RWPE2 (cell line): ENCODE measurements around the gene STN1.
A peak's percentile ranks its signal among the peaks of the same experiment; 100 is the strongest.

ENCODE experiments used
- ATAC-seq: fragments of 200-7000 bp; cut with Tn5 transposase; 3 replicates; pipeline ENCODE4 v1.9.1; 2021; ENCODE audit warnings: low read depth
- DNase-seq: peaks from one replicate; pipeline ENCODE4 v3.0.0-alpha.2; 2020; ENCODE audit warnings: low spot score
- H3K27ac ChIP-seq: fragments of 450-650 bp; 2 replicates; pipeline ENCODE4 v1.5.1; 2017; ENCODE audit warnings: mild to moderate bottlenecking; ENCODE audit not compliant: poor library complexity, severe bottlenecking
- H3K27me3 ChIP-seq: fragments of 250-450 bp; sonication (Bioruptor Pico); 2 replicates; pipeline ENCODE4 v1.5.1; 2021; ENCODE audit warnings: mild to moderate bottlenecking, moderate library complexity; ENCODE audit not compliant: insufficient read depth, poor library complexity, severe bottlenecking
- H3K36me3 ChIP-seq: fragments of 250-450 bp; sonication (Bioruptor Pico); 2 replicates; pipeline ENCODE4 v1.5.1; 2020; ENCODE audit warnings: low read depth, mild to moderate bottlenecking, moderate library complexity
- H3K4me1 ChIP-seq: fragments of 250-450 bp; sonication (Bioruptor Pico); 2 replicates; pipeline ENCODE4 v1.5.1; 2021; ENCODE audit warnings: mild to moderate bottlenecking, moderate library complexity; ENCODE audit not compliant: insufficient read depth, poor library complexity, severe bottlenecking
- H3K4me3 ChIP-seq: fragments of 250-450 bp; sonication (Bioruptor Pico); 2 replicates; pipeline ENCODE4 v1.5.1; 2021; ENCODE audit warnings: mild to moderate bottlenecking, moderate library complexity; ENCODE audit not compliant: severe bottlenecking
- H3K9me3 ChIP-seq: fragments of 250-450 bp; sonication (Bioruptor Pico); 2 replicates; pipeline ENCODE4 v1.5.1; 2021; ENCODE audit warnings: mild to moderate bottlenecking, moderate library complexity; ENCODE audit not compliant: severe bottlenecking
- TF ChIP-seq, protein P1 (sequence below): fragments of 450-650 bp; IDR thresholded peaks from one replicate; pipeline ENCODE4 v1.5.1; 2017; ENCODE audit warnings: mild to moderate bottlenecking, moderate library complexity; ENCODE audit not compliant: poor library complexity, severe bottlenecking

The STN1 gene

DNA sequence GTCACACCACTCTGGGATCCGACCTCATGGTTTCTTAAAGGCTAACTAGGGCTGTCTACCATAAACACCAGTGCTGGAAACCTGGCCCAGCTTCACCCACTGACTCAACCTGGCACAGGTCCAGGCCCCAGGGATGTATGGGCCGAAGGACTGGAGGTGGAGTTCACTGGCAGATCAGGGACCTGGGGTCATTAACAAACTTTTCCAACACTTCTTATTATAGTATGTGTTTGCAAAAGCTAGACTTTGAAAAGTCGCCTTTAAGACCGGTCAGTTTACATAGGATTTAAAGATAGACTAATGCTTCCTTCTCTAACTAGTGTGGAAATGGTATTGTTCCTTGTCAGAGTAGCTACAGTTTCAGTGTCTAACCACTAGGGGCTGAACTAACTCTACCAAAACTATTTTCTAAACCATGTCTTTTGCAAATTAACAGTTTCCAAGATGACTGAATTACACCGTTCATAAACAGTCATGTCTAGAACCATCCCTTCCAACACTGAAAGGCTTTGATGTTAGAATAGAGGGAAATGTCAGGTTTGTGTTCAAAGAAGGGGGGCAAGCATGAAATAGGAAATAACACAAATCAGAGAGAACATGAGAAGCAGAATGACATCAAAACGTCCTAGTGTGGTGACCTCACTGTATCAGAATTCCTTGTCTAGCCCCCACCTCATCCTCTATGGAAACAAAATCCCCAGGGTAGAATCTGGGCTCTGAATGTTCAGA lies 29.7 kb downstream of the STN1 start:
- ATAC-seq: peak; percentile 66
- H3K4me3 ChIP-seq: no peak overlapping the region
- peak overlapping the region; percentile 72 for H3K27ac ChIP-seq
- DNase-seq: peak; percentile 88
- TF ChIP-seq, protein P1, sequence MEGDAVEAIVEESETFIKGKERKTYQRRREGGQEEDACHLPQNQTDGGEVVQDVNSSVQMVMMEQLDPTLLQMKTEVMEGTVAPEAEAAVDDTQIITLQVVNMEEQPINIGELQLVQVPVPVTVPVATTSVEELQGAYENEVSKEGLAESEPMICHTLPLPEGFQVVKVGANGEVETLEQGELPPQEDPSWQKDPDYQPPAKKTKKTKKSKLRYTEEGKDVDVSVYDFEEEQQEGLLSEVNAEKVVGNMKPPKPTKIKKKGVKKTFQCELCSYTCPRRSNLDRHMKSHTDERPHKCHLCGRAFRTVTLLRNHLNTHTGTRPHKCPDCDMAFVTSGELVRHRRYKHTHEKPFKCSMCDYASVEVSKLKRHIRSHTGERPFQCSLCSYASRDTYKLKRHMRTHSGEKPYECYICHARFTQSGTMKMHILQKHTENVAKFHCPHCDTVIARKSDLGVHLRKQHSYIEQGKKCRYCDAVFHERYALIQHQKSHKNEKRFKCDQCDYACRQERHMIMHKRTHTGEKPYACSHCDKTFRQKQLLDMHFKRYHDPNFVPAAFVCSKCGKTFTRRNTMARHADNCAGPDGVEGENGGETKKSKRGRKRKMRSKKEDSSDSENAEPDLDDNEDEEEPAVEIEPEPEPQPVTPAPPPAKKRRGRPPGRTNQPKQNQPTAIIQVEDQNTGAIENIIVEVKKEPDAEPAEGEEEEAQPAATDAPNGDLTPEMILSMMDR: peak; percentile 97
- H3K9me3 ChIP-seq: no peaks in the 10 kb centered on the region
- H3K4me1 ChIP-seq: peaks cover 27% of the 10 kb centered on the region
- H3K36me3 ChIP-seq: peaks cover 79% of the 10 kb centered on the region
- no peaks in the 10 kb centered on the region for H3K27me3 ChIP-seq

GRCh38 chr10:103885617-103886016 lies 32.4 kb downstream of the STN1 start:
- TF ChIP-seq, protein P1: no peak
- H3K4me1 ChIP-seq: peaks cover 45% of the 10 kb centered on the region
- ATAC-seq (no peak), DNase-seq (no peak)
- no peaks in the 10 kb centered on the region for H3K27me3 ChIP-seq
- no peaks in the 10 kb centered on the region for H3K9me3 ChIP-seq
- H3K36me3 ChIP-seq: peaks cover 79% of the 10 kb centered on the region
- peak overlapping the region; percentile 99 for H3K27ac ChIP-seq
- no peak overlapping the region for H3K4me3 ChIP-seq

- Histone ChIP-seq H3K4me3 (no peak overlapping the region), H3K27me3 (no peaks in the 10 kb centered on the region), H3K9me3 (no peaks in the 10 kb centered on the region), H3K4me1 (peaks cover 40% of the 10 kb centered on the region), H3K36me3 (peaks cover 80% of the 10 kb centered on the region), H3K27ac (peak overlapping the region; percentile 99)
- TF ChIP-seq, protein P1: peak; percentile 87
- no peak for DNase-seq
- peak; percentile 32 for ATAC-seq
Observed at GRCh38 chr10:103884681-103885139, 33.3 kb downstream of the STN1 start.

DNA sequence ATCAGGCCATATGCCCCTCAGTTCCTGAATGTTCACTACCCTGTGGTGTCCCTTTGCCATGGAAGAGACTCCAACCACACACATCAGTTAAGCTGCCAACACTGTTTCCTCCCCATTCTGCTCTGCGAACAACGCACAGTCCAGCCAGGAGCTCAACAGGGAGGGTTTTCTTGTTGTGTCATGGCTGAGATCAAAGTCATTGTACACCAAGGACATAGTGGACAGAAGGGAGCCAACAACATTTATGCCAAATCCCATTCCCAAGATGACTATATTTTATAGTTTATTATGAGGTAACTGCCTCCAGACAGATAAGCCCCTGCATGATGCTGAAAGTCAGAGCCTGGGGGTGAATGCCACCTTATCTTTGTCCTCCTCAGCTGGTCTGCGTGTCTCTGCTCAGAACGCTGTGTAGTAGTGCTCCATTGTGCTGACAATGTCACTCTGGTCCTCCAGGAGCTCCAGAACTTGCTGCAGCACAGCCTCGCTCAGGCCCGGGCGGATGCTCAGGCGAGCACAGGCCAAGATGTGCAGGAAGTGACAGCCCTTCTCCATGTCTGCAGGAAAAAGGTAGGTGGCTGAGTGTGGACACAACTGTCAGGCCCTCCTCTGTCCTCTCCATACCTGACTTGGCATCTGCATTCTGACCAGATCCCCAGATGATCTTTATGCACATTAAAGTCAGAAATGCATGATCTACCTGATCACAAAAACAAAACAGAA lies 35.5 kb downstream of the STN1 start:
- TF ChIP-seq, protein P1: no peak
- Histone ChIP-seq H3K4me3 (no peak overlapping the region), H3K4me1 (peaks cover 34% of the 10 kb centered on the region), H3K9me3 (no peaks in the 10 kb centered on the region), H3K36me3 (peaks cover 76% of the 10 kb centered on the region), H3K27me3 (no peaks in the 10 kb centered on the region), H3K27ac (peak overlapping the region; percentile 99)
- DNase-seq (no peak), ATAC-seq (no peak; the same call in 2 of the 3 replicates)
